ELR (cell line): Measurements from ENCODE around the gene EPPIN.
"Not testable (repeated sequence)": the region's sequence is repeated elsewhere in the genome, so short reads cannot be mapped to it uniquely, and the experiment has no call there.

Source experiments
- DNase-seq: peaks from one replicate; pipeline ENCODE4 v3.0.0-alpha.2; 2015; ENCODE audit warnings: low read depth

EPPIN gene

DNA sequence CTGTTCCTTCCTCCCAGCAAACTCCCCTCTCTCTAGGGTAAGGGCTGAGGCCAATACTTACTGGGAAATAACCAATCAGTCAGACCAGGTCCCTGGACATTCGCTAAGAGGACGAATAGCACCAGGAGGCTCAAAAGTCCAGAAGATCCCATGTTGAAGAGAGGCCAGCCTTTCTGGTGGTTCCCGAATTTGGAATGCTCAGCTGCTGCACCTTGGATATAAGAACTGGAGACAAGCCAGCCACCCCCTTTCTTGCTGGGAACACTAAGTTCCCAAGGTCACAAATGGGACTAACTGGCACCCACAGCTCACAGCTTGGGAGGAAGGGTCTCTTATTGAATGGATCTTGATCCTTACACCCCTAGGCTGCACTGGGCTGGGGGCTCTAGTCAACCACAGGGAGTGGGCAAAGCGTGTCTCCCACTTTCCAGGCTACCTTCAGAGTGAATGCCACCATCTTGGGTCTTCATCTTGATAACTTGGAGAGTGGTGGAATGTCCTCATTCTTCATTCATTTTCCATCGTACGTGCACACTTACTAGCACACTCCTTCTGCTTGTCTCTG, at the start of gene EPPIN:
TSS of gene EPPIN (minus strand) at position 196 of the 565 bp plus-strand sequence. CDS start at position 152, 44 bp downstream.
- no peak for DNase-seq

DNA sequence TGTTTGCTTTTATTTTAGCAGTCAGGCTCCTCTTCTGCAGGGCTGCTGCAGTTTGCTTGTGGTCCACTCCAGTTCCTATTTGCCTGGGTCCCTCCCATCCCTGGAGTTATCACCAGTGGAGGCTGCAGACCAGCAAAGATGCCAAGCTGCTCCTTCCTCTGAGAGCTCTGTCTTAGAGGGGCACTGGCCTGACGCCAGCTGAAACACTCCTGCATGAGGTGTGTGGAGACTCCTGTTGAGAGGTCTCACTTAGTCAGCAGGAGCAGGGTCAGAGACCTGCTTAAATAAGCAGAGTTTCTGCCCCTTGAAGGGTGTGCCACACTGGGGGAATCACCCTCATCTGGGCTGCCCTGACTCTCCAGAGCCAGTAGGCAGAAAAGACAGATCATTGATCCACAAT, 48.0 kb upstream of the EPPIN start:
- no peak for DNase-seq

DNA sequence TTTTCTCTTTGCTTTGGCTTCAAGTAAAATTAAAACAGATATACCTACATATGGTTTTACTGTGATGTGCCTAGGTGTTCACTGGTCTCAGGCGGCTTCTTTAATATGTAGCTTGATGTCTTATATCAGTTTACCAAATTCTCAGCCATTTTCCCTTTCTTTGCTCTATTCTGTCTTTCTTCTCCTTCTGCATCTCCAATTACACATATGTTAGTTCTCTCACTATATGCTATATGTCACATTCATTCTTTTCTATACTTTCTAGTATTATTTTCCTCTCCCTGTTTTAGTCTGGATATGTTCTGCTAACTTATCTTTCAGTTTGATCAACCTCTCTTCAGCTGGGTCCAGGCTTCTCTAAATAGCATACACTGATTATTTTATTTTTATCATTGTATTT, 46.3 kb upstream of the EPPIN start:
- no peak for DNase-seq

DNA sequence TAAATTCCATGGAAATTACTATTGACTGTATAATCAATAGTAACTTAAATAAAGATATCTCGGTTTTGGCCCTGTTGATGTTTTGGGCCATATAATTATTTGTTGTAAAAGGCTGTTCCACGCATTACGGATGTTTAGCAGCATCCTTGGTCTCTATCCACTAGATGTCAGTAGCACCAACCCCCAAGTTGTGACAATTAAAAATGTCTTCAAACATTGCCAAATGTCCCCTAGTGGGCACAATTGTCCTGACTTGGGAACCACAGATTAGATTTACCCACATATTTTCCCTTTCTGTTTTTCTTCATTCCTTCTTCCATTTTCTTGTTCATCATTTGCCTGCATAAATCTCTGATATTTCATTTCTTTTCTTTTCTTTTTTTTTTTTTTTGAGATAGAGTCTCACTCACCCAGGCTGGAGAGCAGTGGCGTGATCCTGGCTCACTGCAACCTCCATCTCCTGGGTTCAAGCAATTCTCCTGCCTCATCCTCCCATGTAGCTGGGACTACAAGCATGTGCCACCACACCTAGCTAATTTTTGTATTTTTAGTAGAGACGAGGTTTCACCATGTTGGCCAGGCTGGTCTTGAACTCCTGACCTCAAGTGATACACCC, 45.5 kb upstream of the EPPIN start:
- DNase-seq: peak; percentile 85

DNA sequence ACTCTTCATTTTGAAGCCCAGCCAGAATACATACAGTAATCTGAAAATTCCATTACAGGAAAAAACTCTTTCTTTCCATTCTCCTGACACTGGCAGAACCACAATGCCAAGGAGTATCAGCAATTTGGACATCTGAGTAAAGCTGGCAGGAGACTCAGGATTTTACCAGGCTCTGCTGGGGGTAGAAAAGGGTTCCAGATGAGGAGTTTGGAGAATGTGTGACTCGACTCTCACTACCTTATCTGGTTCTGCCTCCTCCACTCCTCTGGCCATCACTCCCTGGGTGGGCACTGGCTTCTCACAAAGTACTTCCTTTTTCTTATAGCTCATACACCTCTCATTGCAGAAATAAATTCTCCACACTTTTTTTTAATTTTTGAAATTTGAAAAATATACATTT, 42.5 kb upstream of the EPPIN start:
- DNase-seq: no peak

DNA sequence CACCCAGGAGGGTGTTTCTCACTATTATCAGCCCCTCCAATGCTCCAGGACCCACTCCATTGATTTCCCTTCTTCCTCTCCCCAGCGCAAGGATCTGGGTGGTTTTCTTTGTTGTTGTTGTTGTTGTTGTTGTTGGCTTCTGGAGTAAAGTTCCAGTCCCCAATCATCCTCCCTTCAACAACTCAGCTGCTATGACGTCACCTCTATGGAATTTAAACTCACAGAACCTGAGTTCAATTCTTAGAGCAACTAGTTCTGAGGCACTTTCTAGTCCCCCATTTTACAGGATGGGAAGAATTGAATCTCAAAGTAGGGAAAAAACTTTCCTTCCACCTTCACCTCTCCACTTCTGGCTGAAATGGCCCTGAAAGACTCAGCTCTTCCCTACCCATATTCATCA, 41.6 kb upstream of the EPPIN start:
- DNase-seq: peak; percentile 50

DNA sequence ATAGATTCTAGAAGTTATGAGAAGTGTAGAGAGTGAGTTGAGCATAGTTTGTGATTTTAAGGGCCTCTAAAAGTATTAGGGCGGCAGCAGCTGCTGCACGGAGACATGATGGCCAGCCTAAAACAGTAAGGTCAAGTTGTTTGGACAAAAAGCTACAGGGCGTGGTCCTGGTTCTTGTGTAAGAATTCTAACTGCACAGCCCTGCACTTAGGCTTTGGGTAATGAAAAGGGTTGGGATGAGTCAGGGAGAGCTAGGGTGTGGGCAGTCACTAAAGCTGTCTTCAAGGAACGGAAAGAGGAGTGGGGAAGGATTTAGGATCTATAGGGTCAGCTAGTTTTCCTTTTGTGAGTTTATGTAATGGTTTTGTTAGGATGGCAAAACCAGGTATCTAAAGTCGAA, 38.8 kb upstream of the EPPIN start:
- not testable (repeated sequence) for DNase-seq

DNA sequence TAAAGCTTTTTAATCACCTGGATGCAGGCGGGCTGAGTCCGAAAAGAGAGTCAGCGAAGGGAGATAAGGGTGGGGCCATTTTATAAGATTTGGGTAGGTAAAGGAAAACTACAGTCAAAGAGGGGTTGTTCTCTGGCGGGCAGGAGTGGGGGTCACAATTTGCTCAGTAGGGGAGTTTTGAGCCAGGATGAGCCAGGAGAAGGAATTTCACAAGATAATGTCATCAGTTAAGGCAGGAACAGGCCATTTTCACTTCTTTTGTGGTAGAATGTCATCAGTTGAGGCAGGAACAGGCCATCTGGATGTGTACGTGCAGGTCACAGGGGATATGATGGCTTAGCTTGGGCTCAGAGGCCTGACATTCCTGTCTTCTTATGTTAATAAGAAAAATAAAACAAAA, 37.1 kb upstream of the EPPIN start:
- not testable (repeated sequence) for DNase-seq

DNA sequence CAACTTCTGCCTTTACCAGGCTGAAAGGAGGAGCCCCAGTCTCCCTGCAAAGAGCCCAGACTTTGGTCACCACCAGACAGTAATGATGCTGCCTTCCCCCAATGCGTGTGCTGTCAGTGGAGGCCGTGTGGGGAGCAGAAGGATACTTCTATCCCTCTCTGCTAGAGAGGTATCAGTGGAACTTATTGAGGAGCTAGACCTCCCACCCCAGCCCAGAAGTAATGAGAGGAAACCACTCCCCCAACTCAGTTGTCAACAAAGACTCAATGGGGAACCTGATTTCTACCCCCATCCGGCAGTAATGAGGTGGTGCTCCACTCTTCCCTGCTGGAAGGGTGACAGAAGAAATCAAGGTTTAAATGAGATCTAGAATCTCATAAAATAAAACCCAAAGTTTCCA, 36.3 kb upstream of the EPPIN start:
- no peak for DNase-seq

DNA sequence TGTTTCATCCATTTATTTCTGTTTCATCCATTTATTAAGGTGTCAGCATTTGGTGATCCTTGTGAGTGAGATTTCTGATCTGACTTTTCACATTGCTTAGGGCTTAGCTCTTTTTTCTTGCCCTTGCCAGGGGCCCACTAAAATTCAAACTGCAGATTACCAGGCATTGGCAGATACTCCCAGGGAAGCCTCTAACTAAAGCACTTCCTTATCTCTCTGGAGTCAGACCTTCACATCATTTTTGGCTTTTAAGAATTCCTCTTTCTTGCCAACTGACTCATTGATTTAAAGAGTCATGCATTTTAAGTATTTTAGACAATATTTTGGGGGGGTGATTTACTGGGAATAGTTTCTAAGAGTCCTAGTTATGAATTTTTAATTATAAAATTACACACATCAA, 34.5 kb upstream of the EPPIN start:
- DNase-seq: no peak

DNA sequence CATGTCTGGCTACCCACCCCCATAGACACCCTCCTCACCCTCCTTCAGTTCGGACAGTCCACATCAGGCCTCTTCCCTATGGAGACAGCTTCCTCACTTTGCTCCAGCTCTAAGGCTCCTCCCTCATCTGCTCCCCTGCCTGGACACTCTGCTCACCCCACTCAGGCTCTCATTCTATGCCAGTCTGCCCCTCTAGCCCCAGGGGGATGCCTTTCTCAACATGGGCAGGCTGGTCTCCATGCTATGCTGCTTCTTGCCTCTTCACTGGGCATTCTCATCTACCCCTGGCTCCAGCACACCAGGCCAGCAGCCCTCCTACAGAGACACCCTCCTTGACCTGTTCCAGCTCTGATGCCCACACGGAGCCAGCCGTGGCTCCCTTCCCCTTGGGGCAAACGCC, 32.0 kb upstream of the EPPIN start, which contains the start of gene WFDC8:
TSS of gene WFDC8 (minus strand) at position 101 of the 400 bp plus-strand sequence. CDS start at position 64, 37 bp downstream.
- no peak for DNase-seq

DNA sequence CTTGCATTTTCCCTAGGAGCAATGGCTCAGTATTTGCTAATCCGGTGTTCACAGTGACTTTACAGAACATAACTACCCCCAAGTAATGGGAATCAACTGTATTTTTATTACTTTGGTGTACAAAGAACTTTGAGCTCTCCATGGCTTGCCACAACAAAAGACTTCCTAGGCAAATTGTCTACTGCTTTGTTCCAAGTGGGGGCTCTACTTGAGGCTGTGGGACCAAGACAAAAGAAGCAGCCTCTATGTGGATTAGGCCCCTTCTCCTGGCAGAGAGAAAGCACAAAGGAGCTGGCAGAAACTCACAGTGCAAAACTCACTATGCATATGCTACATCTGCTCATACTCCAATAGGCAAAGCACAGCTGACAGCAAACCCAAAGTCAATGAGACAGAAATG, 31.0 kb upstream of the EPPIN start:
- DNase-seq: no peak

DNA sequence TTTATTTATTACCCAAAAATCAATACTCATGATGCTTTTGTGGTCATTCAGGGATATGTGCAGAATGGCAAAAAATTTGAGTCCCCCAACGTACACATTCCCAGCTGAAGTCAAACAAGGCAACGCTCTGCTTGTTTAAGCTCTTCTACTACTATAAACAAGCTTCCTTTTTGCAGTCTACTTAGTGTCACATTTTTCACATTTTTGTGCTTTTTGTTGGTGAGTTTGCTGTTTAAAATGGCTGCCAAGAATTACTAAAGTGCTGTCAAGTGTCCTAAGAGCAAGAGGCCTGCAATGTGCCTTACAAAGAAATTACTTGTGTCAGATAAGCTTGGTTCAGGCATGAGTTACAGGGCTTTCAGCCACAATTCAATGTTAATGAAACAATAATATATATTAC, 29.8 kb upstream of the EPPIN start:
- DNase-seq: no peak

DNA sequence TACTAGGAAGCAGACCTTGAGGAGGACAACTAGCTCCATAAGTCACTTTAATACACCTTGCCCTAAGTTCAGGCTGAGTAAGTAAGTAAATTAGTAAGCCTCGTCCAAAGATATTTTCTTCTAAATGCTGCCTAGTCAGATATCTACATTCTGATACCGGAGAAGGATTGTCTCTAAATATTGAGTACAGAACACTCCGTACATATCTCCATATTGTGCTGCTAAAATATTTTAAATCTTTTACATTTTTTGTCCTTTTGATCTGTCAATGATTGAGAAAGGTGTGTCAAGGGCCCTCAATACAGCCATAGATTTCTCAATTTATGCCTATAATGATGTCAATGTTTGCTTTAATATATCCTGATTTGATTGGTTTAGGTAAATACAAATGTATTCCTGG, 28.7 kb upstream of the EPPIN start:
- no peak for DNase-seq

DNA sequence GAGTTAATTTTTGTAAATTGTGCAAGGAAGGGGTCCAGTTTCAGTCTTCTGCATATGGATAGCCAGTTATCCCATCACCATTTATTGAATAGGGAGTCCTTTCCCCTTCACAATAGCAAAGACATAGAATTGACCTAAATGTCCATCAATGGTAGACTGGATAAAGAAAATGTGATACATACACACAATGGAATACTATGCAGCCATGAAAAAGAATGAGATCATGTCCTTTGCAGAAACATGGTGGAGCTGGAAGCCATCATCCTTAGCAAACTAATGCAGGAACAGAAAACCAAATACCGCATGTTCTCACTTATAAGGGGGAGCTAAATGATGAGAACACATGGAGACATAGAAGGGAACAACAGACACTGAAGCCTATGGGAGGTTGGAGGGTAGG, 22.4 kb upstream of the EPPIN start:
- DNase-seq: not testable (repeated sequence)

DNA sequence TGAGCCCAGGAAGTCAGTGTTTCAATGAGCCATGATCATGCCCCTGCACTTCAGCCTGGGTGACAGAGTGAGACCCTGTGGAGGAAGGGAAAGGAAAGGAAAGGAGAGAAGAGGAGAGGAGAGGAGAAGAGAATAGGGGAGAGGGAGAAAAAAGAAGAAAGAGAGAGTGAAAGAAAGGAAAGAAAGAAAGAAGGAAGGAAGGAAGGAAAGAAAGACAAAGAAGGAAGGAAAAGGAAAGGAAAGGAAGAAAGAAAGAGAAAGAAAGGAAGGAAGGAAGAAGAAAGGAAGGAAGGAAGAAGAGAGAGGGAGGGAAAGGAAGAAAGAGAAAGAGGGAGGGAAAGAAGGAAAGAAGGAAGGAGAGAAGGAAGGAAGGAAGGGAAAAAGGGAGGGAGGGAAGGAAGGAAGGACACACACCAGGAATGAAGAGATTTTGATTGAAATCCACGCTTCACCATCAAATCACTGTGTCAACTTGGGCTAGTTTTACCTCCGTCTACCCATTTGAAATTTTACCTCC, 17.6 kb upstream of the EPPIN start:
- no peak for DNase-seq

DNA sequence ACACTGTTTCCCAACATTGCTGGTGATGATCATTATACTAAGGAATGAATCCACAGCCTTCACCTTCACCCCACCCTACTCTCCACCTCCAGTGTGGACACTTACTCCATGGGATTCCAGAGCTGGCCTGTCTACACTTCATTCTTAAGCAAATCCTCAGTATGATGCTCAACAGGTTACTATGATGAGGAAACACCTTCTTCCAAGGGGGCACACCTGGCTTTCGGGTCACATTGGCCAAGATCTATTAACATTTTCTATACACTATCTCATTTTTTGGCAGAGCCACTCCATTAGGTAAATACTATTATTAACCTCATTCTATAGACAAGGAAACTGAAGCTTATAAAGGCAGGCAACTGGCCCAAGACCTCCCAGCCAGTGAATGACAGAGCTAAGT, 8.0 kb upstream of the EPPIN start:
- DNase-seq: no peak

DNA sequence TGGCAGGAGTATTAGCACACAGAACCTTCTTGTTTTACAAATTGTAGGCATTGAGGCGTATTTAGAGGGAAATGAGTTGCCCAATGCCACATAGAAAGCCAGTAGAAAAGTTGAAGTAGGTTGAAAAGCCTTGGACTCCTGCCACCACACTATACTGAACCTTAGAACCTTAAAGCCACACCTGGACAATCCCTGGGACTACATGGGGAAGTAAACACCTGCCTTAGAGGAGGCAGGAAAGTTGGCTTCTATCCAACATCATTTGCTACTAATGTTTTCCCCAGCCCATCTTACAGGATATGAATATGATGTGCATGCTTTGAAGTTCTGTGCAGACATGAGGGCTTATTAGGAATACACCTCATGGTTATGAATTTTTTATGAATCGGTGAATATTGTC, 5.3 kb upstream of the EPPIN start:
- no peak for DNase-seq

DNA sequence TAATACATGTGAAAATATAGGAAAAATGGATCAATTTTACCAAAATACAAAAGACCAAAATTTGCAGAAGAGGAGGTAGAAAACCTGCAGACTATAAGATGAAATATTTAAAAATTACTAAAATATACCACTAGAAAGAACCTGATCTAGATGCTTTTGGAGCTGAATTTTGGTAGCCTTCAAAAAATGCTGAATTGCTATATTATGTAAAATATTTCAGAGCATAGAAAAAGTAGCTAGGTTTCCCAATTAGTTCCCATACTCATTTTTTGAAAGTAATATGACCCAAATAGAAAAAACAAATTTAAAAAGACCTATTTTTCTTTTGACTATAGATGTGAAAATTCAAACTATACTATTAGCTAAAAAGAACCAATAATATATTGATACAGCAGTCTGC, 3.6 kb upstream of the EPPIN start:
- no peak for DNase-seq

DNA sequence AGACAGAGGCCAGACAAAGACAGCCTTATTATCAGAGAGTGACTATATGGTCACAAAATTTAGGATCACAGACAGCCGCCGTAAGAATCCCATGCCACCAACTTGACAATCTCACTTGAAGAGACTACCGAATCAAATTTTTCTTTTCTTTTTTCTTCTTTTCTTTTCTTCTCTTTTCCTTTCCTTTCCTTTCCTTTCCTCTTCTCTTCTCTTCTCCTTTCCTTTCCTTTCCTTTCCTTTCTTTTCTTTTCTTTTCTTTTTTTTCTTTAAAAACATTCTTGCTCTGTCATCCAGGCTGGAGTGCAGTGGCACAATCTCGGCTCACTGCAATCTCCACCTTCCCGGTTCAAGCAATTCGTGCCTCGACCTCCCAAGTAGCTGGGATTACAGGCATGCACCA, 1.2 kb upstream of the EPPIN start:
- no peak for DNase-seq

DNA sequence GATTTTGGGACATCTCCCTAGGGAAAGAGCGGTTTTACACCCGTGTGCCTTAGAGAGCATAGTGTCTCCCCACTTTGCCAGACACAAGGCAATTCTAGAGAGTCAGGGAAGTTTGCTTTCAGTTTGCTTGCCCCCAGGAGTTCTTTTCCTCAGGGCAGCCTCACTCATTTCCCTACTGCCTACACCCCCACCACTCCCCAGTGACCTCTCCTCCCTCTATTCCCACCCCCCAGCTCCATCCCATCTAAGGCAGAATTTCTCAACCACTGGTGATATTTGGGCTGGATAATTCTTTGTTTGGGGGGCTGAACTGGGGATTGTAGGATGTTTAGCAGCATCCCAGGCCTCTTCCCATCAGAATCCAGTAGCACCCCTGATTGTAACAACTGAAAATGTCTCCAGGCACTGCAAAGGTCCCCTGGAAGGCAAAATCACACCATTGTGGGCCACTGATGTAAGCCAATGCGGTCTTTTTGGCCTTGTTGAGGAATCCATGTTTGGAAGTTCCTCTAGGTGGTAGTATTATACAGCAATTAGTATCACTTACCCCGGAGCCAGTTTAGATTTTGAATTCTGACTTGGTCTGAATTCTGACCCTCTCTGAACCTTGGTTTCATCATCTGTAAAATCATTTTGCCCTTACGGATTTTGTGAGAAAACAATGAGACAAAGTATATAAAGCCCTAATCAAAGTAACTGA, 1.3 kb downstream of the EPPIN start:
- DNase-seq: peak; percentile 60

DNA sequence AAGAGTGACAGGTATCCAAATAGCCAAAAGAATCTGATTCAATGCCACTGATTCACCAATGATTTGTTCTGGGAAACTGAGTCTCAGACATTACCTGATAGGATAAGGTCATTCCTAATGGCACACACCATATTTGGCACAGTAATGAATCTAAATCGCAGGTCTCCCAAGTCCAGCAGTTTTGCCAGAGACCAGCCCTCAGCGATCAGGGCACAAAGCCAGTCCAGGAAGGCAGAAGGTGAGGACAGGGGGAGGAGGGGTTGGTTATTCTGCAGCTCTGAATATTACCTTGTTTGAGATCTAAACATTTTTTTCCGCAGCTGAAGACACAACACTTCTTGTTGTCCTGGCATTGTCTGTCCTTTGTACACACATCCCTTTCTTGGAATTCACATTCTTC, 1.9 kb downstream of the EPPIN start:
- no peak for DNase-seq

DNA sequence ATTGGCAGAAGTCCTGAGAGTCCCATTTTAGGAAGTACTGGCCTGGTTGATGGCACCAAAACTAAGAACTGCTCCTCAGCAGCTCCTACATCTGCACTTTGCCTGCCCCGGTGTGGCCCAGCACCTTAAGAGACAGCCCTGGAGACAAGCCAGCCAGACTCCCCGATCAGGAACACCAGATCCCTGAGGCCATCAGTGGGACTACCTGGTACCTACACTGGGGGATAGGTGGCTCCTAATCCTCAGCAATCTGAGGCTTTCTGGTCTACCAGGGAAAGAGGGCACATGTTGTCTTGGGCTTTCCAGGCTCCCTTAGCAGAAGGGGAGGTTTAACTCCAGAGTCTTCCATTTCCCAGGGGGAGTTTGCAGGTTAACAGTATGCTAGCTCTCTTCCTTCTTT, 7.8 kb downstream of the EPPIN start, which contains the start of gene WFDC6:
TSS of gene WFDC6 (minus strand) at position 101 of the 400 bp plus-strand sequence. CDS start at position 26, 75 bp downstream.
- no peak for DNase-seq
